ENCODE measurements around the gene HP.

HP gene

GRCh38 chr16:72060405-72060804, 6.1 kb downstream of the HP start:
- in situ Hi-C loops (cut with HindIII; ENCODE audit: low pct_ligation_motif_present, low sequenced_read_pairs) = no loop called here
- H3K27ac ChIP-seq = no peak overlapping the region
- TF ChIP-seq, protein P1, sequence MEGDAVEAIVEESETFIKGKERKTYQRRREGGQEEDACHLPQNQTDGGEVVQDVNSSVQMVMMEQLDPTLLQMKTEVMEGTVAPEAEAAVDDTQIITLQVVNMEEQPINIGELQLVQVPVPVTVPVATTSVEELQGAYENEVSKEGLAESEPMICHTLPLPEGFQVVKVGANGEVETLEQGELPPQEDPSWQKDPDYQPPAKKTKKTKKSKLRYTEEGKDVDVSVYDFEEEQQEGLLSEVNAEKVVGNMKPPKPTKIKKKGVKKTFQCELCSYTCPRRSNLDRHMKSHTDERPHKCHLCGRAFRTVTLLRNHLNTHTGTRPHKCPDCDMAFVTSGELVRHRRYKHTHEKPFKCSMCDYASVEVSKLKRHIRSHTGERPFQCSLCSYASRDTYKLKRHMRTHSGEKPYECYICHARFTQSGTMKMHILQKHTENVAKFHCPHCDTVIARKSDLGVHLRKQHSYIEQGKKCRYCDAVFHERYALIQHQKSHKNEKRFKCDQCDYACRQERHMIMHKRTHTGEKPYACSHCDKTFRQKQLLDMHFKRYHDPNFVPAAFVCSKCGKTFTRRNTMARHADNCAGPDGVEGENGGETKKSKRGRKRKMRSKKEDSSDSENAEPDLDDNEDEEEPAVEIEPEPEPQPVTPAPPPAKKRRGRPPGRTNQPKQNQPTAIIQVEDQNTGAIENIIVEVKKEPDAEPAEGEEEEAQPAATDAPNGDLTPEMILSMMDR (IDR thresholded peaks at IDR 0.05; ENCODE audit: low read depth, low read length, missing control alignments) = no peak

DNA sequence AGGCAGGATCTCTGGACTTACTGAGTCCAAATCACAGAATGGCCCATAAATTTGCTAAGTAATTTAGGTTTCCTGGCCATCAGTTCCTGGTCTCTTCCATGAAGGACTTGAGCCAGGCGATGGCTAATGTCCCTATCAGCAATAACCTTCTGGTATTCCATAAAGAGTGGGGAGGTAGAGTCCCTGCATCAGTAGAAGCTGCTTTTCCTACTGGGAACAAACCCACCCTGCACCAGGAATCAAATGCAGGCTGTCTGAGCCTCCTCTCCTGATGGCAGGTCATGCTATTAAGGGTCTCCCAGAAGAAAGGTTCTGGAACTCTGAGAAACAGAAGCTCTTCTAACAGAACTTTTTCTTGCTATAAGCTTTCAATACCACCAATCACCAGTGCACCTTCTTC, 7.3 kb downstream of the HP start:
- TF ChIP-seq, protein P1 (IDR thresholded peaks at IDR 0.05; ENCODE audit: low read depth, low read length, missing control alignments) = no peak
- Histone ChIP-seq H3K4me3 (ENCODE audit: low read depth, low read length) (no peak overlapping the region), H3K27ac (no peak overlapping the region), H3K36me3 (replicated peaks) (no peaks in the 10 kb centered on the region), H3K27me3 (replicated peaks) (no peaks in the 10 kb centered on the region)
- in situ Hi-C loops (cut with HindIII; ENCODE audit: low pct_ligation_motif_present, low sequenced_read_pairs) = no loop called here
- no peak for DNase-seq

More at GRCh38 chr16:72060405-72060804, 6.1 kb downstream of the HP start:
- Histone ChIP-seq H3K27me3 (replicated peaks) (no peaks in the 10 kb centered on the region), H3K4me3 (ENCODE audit: low read depth, low read length) (no peak overlapping the region), H3K36me3 (replicated peaks) (no peaks in the 10 kb centered on the region)
- DNase-seq = no peak

DNA sequence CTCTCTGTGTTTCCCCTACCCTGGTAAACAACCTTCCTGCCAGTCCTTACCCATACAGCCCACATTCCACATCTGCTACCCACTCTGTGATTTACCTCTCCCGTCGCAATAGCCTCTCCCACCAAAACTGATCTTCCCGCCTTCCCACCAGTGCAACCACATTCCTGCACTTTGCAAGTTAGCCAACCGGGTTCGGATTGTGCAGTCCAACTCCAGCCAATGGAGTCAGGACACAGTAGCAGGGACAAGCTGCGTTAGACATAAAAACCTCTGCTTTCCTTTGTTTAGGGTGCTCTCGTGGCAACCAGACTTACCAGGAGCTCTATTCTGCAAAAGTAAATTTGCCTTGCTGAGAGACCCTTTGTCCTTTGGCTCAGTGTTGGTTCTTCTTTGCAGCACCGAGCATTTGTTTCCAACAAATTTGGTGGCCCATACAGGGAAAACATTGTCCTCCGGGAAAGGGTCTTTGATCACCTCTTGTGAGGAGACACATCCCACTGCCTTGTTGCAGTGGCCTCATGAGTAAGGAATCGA, 10.1 kb downstream of the HP start:
- DNase-seq = no peak
- no peaks in the 10 kb centered on the region for H3K36me3 ChIP-seq (replicated peaks)
- no peak overlapping the region for H3K27ac ChIP-seq
- no peak overlapping the region for H3K4me3 ChIP-seq (ENCODE audit: low read depth, low read length)
- TF ChIP-seq, protein P1 (IDR thresholded peaks at IDR 0.05; ENCODE audit: low read depth, low read length, missing control alignments) = no peak
- in situ Hi-C loops (cut with HindIII; ENCODE audit: low pct_ligation_motif_present, low sequenced_read_pairs) = no loop called here
- H3K27me3 ChIP-seq (replicated peaks) = no peaks in the 10 kb centered on the region

GRCh38 chr16:72066747-72067146, 12.4 kb downstream of the HP start:
- no peak overlapping the region for H3K27ac ChIP-seq
- TF ChIP-seq, protein P1 (IDR thresholded peaks at IDR 0.05; ENCODE audit: low read depth, low read length, missing control alignments) = peak; percentile 70
- no peaks in the 10 kb centered on the region for H3K27me3 ChIP-seq (replicated peaks)
- no peak overlapping the region for H3K4me3 ChIP-seq (ENCODE audit: low read depth, low read length)
- H3K36me3 ChIP-seq (replicated peaks) = no peaks in the 10 kb centered on the region
- DNase-seq = peak; percentile 6
- in situ Hi-C loops (cut with HindIII; ENCODE audit: low pct_ligation_motif_present, low sequenced_read_pairs) = no loop called here

DNA sequence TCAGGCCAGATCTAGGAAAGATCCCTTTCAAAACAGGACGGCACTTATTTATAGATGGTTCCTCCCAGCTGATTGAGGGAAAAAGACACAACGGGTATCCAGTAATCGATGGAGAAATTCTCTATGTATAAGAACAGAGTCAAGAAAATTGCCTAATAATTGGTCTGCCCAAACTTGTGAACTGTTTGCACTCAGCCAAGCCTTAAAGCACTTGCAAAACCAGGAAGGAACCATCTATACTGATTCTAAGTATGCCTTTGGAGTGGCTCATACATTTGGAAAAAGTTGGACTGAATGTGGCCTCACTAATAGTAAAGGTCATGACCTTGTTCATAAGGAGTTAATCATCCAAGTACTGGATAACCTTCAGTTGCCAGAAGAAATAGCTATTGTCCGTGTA, 14.6 kb downstream of the HP start:
- no peak overlapping the region for H3K27ac ChIP-seq
- no peak for DNase-seq
- H3K36me3 ChIP-seq (replicated peaks) = no peaks in the 10 kb centered on the region
- no peak overlapping the region for H3K4me3 ChIP-seq (ENCODE audit: low read depth, low read length)
- TF ChIP-seq, protein P1 (IDR thresholded peaks at IDR 0.05; ENCODE audit: low read depth, low read length, missing control alignments) = no peak
- no peaks in the 10 kb centered on the region for H3K27me3 ChIP-seq (replicated peaks)
- in situ Hi-C loops (cut with HindIII; ENCODE audit: low pct_ligation_motif_present, low sequenced_read_pairs) = no loop called here
